GM12875 (cell line): ENCODE measurements around the gene CACNA1I.

Experiments
- H3K4me3 ChIP-seq: one replicate; pipeline ENCODE4 v1.5.1; 2011; ENCODE audit warnings: low read depth, low read length, control low read depth
- TF ChIP-seq, protein P1 (sequence below): IDR thresholded peaks from 2 replicates; pipeline ENCODE4 v1.5.1; 2011; ENCODE audit warnings: low read depth, mild to moderate bottlenecking, control low read depth, inconsistent platforms, low read length, moderate library complexity, borderline replicate concordance; ENCODE audit not compliant: insufficient read depth

CACNA1I gene

DNA sequence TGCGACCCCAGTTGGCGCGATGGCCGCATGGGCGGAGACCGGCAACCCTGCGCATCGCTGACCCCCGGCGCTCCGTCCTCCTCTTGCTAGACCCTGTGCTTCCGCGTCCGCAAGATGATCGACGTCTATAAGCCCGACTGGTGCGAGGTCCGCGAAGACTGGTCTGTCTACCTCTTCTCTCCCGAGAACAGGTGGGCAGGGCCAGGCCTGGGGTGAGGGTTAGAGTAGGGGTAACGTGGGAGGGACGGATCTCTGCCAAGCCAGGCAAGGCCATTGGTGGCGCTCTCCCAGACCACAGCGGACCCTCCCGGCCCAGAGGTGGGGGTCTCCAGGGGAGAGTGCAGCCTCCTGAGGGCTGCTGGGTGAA, 92.1 kb downstream of the CACNA1I start:
- TF ChIP-seq, protein P1, sequence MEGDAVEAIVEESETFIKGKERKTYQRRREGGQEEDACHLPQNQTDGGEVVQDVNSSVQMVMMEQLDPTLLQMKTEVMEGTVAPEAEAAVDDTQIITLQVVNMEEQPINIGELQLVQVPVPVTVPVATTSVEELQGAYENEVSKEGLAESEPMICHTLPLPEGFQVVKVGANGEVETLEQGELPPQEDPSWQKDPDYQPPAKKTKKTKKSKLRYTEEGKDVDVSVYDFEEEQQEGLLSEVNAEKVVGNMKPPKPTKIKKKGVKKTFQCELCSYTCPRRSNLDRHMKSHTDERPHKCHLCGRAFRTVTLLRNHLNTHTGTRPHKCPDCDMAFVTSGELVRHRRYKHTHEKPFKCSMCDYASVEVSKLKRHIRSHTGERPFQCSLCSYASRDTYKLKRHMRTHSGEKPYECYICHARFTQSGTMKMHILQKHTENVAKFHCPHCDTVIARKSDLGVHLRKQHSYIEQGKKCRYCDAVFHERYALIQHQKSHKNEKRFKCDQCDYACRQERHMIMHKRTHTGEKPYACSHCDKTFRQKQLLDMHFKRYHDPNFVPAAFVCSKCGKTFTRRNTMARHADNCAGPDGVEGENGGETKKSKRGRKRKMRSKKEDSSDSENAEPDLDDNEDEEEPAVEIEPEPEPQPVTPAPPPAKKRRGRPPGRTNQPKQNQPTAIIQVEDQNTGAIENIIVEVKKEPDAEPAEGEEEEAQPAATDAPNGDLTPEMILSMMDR, result no peak
- no peak overlapping the region for H3K4me3 ChIP-seq

DNA sequence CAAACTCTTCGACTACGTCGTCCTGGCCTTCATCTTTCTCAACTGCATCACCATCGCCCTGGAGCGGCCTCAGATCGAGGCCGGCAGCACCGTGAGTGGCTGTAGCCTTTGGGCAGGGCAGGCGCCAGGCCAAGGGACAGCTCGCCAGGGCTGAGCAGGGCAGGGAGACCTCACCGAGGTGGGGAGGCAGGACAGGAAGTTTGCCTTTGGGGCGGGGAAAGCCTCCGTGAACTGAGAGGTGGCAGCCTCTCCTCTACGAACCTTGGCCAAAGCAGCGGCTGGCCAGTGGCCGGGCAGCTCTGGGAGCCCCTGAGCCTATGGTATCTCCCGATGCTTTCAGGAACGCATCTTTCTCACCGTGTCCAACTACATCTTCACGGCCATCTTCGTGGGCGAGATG, 93.2 kb downstream of the CACNA1I start:
- H3K4me3 ChIP-seq, result no peak overlapping the region
- TF ChIP-seq, protein P1, result no peak

DNA sequence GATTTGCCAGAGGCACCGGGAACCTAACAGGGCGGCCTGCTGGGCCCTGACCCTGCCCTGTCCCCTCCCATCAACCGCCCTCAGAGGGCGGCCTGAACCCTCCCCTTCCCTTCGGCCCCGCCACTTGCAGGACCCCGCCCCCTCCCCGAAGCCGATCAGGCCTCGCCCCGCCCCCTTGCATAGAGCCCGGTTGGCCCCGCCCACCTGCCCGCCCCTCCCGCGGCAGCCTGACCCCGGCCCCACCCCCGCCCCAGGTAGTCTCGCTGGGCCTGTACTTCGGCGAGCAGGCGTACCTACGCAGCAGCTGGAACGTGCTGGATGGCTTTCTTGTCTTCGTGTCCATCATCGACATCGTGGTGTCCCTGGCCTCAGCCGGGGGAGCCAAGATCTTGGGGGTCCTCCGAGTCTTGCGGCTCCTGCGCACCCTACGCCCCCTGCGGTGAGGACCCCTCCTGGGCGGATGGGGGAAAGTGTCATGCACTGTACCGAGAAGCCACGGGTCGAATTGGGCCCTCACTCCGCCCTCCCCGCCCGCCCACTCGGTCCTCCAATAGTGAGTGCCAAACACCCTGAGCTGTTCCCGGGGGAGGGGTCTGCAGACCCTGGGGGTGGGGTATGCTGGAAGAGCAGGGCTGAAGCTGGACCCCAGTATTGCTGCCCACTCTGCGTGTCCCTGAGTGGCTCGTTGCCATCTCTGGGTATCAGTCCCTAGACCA, 94.1 kb downstream of the CACNA1I start:
- no peak overlapping the region for H3K4me3 ChIP-seq
- TF ChIP-seq, protein P1, result no peak

DNA sequence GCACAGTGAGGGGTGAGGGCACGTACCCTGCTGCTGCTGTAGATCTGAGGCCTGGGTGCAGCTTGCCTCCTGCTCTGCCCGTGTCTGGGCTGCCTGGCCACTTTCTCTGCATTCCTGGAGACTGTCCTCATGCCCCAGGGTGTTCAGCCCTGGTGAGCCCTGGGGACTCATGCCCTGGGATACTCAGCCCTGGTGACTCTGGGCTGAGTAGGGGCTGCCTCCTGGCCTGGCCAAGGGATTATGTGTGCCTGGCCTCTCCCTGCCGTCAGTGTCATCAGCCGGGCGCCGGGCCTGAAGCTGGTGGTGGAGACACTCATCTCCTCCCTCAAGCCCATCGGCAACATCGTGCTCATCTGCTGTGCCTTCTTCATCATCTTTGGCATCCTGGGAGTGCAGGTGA, 94.7 kb downstream of the CACNA1I start:
- no peak overlapping the region for H3K4me3 ChIP-seq
- TF ChIP-seq, protein P1, result no peak

DNA sequence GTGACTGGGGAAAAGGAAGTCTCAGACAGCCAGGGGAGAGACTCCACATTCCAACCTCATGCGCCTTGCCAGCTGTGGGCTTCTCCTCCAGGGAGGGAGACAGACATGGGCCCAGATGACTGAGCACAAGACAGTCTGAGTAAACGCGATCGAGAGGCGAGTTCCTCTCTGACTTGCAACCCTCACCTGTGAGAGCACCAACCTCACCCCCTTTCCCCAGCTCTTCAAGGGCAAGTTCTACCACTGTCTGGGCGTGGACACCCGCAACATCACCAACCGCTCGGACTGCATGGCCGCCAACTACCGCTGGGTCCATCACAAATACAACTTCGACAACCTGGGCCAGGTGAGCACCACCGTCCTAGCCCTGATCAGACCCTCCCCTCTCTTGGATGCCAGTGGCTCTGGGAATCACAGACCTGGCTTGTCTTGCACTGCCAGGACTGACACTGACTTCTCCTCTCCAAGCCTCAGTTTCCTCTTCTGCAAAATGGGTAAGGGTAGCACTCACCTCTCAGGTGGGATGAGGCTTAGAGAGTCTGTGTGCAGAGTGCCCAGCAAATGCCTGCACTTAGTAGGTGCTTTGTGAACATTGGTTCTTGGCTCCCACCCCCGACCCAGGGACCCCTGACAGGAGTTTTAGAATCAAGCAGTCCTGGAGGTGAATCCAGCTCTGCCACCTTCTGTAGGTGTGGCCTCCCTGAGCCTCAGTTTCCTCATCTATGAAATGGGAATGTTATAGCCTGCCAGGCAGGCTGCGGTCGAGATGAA, 95.3 kb downstream of the CACNA1I start:
- TF ChIP-seq, protein P1, result no peak
- H3K4me3 ChIP-seq, result no peak overlapping the region

DNA sequence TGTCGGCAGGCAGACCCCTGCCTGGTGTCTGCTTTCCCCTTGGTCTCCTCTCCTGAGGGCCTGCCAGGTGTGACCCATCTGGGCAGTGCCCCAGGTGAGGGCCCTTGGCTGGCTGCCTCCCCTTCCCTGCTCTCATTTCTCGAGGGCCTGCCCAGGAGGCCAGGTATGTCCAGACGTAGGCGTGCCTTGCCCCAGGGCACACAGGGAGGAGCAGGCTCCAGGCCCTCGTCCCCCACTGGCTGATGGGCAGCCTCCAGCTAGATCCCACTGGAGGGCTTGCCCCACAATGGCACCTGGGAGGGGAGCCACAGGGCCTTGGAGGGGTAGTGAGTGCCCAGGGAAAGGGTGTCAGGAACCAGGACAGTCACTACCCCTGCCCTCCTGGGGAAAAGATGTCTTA, 95.9 kb downstream of the CACNA1I start:
- TF ChIP-seq, protein P1, result no peak
- H3K4me3 ChIP-seq, result no peak overlapping the region

DNA sequence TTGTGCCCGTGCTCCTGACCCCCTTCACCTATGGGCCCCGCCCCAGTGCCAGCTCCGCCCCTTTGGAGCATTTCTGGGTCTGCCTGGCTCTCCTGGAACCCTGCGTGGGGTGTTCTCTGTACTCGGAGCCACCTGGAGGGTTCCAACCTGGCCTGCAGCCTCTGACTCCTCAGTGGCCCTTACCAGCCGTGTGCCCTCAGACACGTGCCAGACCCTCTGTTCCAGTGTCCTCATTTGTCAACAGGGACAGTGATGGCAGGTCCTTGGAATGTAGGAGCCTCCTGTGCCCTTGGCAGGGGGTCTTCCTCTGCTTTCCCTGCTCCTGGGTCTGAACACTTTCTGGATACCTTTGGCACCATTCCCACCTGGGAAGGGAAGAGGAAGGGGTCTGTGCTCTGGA, 96.4 kb downstream of the CACNA1I start:
- H3K4me3 ChIP-seq, result no peak overlapping the region
- TF ChIP-seq, protein P1, result no peak
